SH-SY5Y (cell line): ENCODE data around the gene SUMO3.

Experiments used
- GATA2 ChIP-seq: IDR thresholded peaks from 2 replicates; pipeline ENCODE4 v1.6.1; 2011; ENCODE audit warnings: mild to moderate bottlenecking, low read depth, low read length
- GATA3 ChIP-seq: IDR thresholded peaks from 2 replicates; pipeline ENCODE4 v1.6.1; 2011; ENCODE audit warnings: low read depth, mild to moderate bottlenecking, low read length, moderate library complexity

GRCh38 chr21:44791993-44792392, 25.9 kb downstream of the SUMO3 start:
- no peak for TF ChIP-seq GATA3
- TF ChIP-seq GATA2 = no peak
